A549 treated with Mapracorat at 1 μM for 4 hours (cell line): ENCODE data around the gene CCNB1IP1. TPM values are rescaled to one million over a fixed set of nuclear protein-coding genes. Genes with fewer than 3 reads are reported as not detected.

Experiments used
- total RNA-seq: library from RNA; stranded (reverse); fragments of 200-300 nt; extraction: Qiagen RNA extraction; gene quantifications from 5 replicates; pipeline ENCODE4 v1.2.3, GENCODE V29; 2022

The CCNB1IP1 gene
- total RNA-seq, result 37.6 to 49.3 TPM (median 39.9 TPM) in 5 replicates

GRCh38 chr14:20332788-20333493, at the start of gene CCNB1IP1:
CCNB1IP1 (minus strand) TSS chr14:20333279; CDS start chr14:20316523, 16,756 bp downstream.

GRCh38 chr14:20343092-20343861, 10.2 kb upstream of the CCNB1IP1 start, which contains the start of gene PARP2:
PARP2 (plus strand) TSS chr14:20343635; CDS start chr14:20343642, 7 bp downstream.

GRCh38 chr14:20305265-20306078, 27.6 kb downstream of the CCNB1IP1 start, which contains the start of gene TTC5:
TTC5 (minus strand) TSS chr14:20305951; CDS start chr14:20305937, 14 bp downstream.

Other genes starting within 250 kb of the CCNB1IP1 start
- not detected in 5 replicates for gene OR4K17, start 222.5 kb downstream of the CCNB1IP1 start, total RNA-seq
- not detected in 5 replicates for gene OR4N5, start 194.5 kb downstream of the CCNB1IP1 start, total RNA-seq
- not detected in 5 replicates for gene OR11G2, start 142.4 kb downstream of the CCNB1IP1 start, total RNA-seq
- gene OR11H6, start 109.6 kb downstream of the CCNB1IP1 start, total RNA-seq, result not detected in 5 replicates
- gene OR11H7, start 104.3 kb downstream of the CCNB1IP1 start, total RNA-seq, result not detected in 5 replicates
- gene OR11H4, start 94.0 kb downstream of the CCNB1IP1 start, total RNA-seq, result not detected in 5 replicates
- gene TTC5, start 27.3 kb downstream of the CCNB1IP1 start, total RNA-seq, result 15.1 to 23.6 TPM (median 18.9 TPM) in 5 replicates
- gene PARP2, start 10.4 kb upstream of the CCNB1IP1 start, total RNA-seq, result 17.5 to 23.7 TPM (median 18.8 TPM) in 5 replicates
- 8.6 to 11.9 TPM (median 10.5 TPM) in 5 replicates for gene TEP1, start 80.2 kb upstream of the CCNB1IP1 start, total RNA-seq
- not detected in 5 replicates for gene KLHL33, start 102.9 kb upstream of the CCNB1IP1 start, total RNA-seq
- 22.0 to 28.1 TPM (median 24.1 TPM) in 5 replicates for gene OSGEP, start 121.5 kb upstream of the CCNB1IP1 start, total RNA-seq
- 252 to 269 TPM (median 255 TPM) in 5 replicates for gene APEX1, start 121.9 kb upstream of the CCNB1IP1 start, total RNA-seq
- gene PIP4P1, start 128.2 kb upstream of the CCNB1IP1 start, total RNA-seq, result 28.6 to 38.3 TPM (median 32.2 TPM) in 5 replicates
- 144 to 181 TPM (median 147 TPM) in 5 replicates for gene PNP, start 136.1 kb upstream of the CCNB1IP1 start, total RNA-seq
- 0.15 to 0.39 TPM (median 0.27 TPM) in 5 replicates for gene RNASE10, start 172.3 kb upstream of the CCNB1IP1 start, total RNA-seq
- gene RNASE9, start 227.8 kb upstream of the CCNB1IP1 start, total RNA-seq, result not detected in 5 replicates